H1 (cell line): ENCODE measurements around the gene ALKBH7. TPM values are rescaled to one million over a fixed set of nuclear protein-coding genes. Genes with fewer than 3 reads are reported as not detected.

ENCODE experiments used
- CTCF ChIA-PET: fragments of 300-600 bp; sonication (Branson Sonifier 250); formaldehyde crosslinking; loops from one replicate; lab custom pipeline; 2021; ENCODE audit not compliant: partially characterized antibody; lab: Charles Lee
- POLR2A ChIA-PET: fragments of 300-600 bp; sonication (Branson Sonifier 250); formaldehyde crosslinking; loops from one replicate; lab custom pipeline; 2021; ENCODE audit warnings: inconsistent platforms; ENCODE audit not compliant: partially characterized antibody; lab: Charles Lee
- DNase-seq, 2 experiments: peaks; one replicate each; pipeline versions ENCODE4 v3.0.0 to v3.0.0-alpha.2; 2010 to 2022; ENCODE audit warnings: low spot score in 2 of 2, low read depth in 1 of 2, mixed read lengths in 1 of 2
- FAIRE-seq: peaks from 2 replicates; lab custom pipeline; 2011; peaks lifted over from hg19 to GRCh38; lab: Jason Lieb, UNC
- H2AFZ ChIP-seq: 2 replicates; pipeline ENCODE4 v1.8.1; 2012; ENCODE audit warnings: low read length, inconsistent platforms
- H2AK5ac ChIP-seq: 2 replicates; pipeline ENCODE4 v1.6.1; 2013; ENCODE audit warnings: low read depth, low read length
- H2BK120ac ChIP-seq: replicated peaks from 2 replicates; pipeline ENCODE3; 2013; ENCODE audit warnings: low read depth, low read length, inconsistent platforms
- H2BK12ac ChIP-seq: 2 replicates; pipeline ENCODE4 v1.6.1; 2013; ENCODE audit warnings: low read depth, low read length
- H2BK15ac ChIP-seq: 2 replicates; pipeline ENCODE4 v1.6.1; 2013; ENCODE audit warnings: low read length
- H2BK20ac ChIP-seq: 2 replicates; pipeline ENCODE4 v1.6.1; 2013; ENCODE audit warnings: low read length
- H2BK5ac ChIP-seq: 2 replicates; pipeline ENCODE4 v1.6.1; 2013; ENCODE audit warnings: low read depth, low read length
- H3K14ac ChIP-seq: 2 replicates; pipeline ENCODE4 v1.6.1; 2013; ENCODE audit warnings: inconsistent platforms; ENCODE audit not compliant: insufficient read length
- H3K18ac ChIP-seq: 2 replicates; pipeline ENCODE4 v1.6.1; 2013; ENCODE audit warnings: low read length; ENCODE audit errors: extremely low read depth
- H3K23ac ChIP-seq: 2 replicates; pipeline ENCODE4 v1.6.1; 2013; ENCODE audit warnings: inconsistent platforms; ENCODE audit not compliant: insufficient read length
- H3K23me2 ChIP-seq: 2 replicates; pipeline ENCODE4 v1.6.1; 2013; ENCODE audit warnings: low read depth, low read length
- H3K27ac ChIP-seq: 2 replicates; pipeline ENCODE4 v1.6.1; 2011; ENCODE audit warnings: low read depth, low read length, inconsistent platforms
- H3K27me3 ChIP-seq, 4 experiments: replicated peaks in 1 of 4; 1 replicate in 1 of 4; 2 replicates in 3 of 4; pipeline versions ENCODE4 v1.6.1 to v1.8.1; 2011 to 2013; ENCODE audit warnings: low read length in 3 of 4, mild to moderate bottlenecking in 3 of 4, inconsistent platforms in 2 of 4, mixed read lengths in 2 of 4, moderate library complexity in 1 of 4; ENCODE audit not compliant: control insufficient read depth in 3 of 4, insufficient read depth in 3 of 4; ENCODE audit errors: extremely low read depth in 1 of 4
- H3K36me3 ChIP-seq, 4 experiments: 2 replicates each; pipeline versions ENCODE4 v1.6.1 to v1.8.1; 2011 to 2013; ENCODE audit warnings: mild to moderate bottlenecking in 4 of 4, low read length in 3 of 4, moderate library complexity in 2 of 4, control low read depth in 1 of 4, inconsistent platforms in 1 of 4; ENCODE audit not compliant: insufficient read depth in 4 of 4, control insufficient read depth in 2 of 4
- H3K4ac ChIP-seq: replicated peaks from 2 replicates; pipeline ENCODE3; 2013; ENCODE audit warnings: low read length, low read depth, mixed read lengths, inconsistent platforms; ENCODE audit not compliant: insufficient read length
- H3K4me1 ChIP-seq, 4 experiments: replicated peaks in 1 of 4; 1 replicate in 1 of 4; 2 replicates in 3 of 4; pipeline versions ENCODE4 v1.6.1 to v1.8.1; 2011 to 2013; ENCODE audit warnings: low read length in 3 of 4, inconsistent platforms in 2 of 4, mixed read lengths in 1 of 4; ENCODE audit not compliant: insufficient read depth in 4 of 4, control insufficient read depth in 3 of 4
- H3K4me2 ChIP-seq, 2 experiments: 2 replicates each; pipeline versions ENCODE4 v1.6.1 to v1.8.1; 2011 to 2013; ENCODE audit warnings: low read depth in 2 of 2, low read length in 2 of 2, control low read depth in 1 of 2, inconsistent platforms in 1 of 2, mild to moderate bottlenecking in 1 of 2; ENCODE audit not compliant: insufficient read depth in 1 of 2
- H3K4me3 ChIP-seq, 4 experiments: fragments of 200-600, 300-600 bp in 1 of 4; sonication (generic), shearing (Covaris generic), sonication (Bioruptor Twin) in 1 of 4; 2 replicates each; pipeline versions ENCODE4 v1.5.1 to v1.8.1; 2011 to 2016; ENCODE audit warnings: low read length in 4 of 4, low read depth in 3 of 4, control low read depth in 2 of 4, inconsistent platforms in 2 of 4, mild to moderate bottlenecking in 2 of 4, mixed read lengths in 1 of 4, moderate library complexity in 1 of 4; ENCODE audit not compliant: insufficient read depth in 2 of 4; ENCODE audit errors: extremely low read depth in 1 of 4
- H3K56ac ChIP-seq: replicated peaks from 2 replicates; pipeline ENCODE3; 2013; ENCODE audit warnings: low read depth, mild to moderate bottlenecking, mixed read lengths, low read length, inconsistent platforms; ENCODE audit not compliant: insufficient read length
- H3K79me1 ChIP-seq: 2 replicates; pipeline ENCODE4 v1.6.1; 2013; ENCODE audit warnings: low read depth, low read length, control low read depth
- H3K79me2 ChIP-seq, 2 experiments: 2 replicates each; pipeline versions ENCODE4 v1.6.1 to v1.8.1; 2012 to 2013; ENCODE audit warnings: low read length in 2 of 2, mild to moderate bottlenecking in 2 of 2, inconsistent platforms in 1 of 2; ENCODE audit not compliant: insufficient read depth in 2 of 2, control insufficient read depth in 1 of 2
- H3K9ac ChIP-seq, 4 experiments: replicated peaks in 1 of 4; 1 replicate in 1 of 4; 2 replicates in 3 of 4; pipeline versions ENCODE4 v1.6.1 to v1.8.1; 2011 to 2013; ENCODE audit warnings: low read depth in 3 of 4, low read length in 3 of 4, control low read depth in 2 of 4, mild to moderate bottlenecking in 2 of 4, moderate library complexity in 2 of 4, inconsistent platforms in 1 of 4; ENCODE audit errors: extremely low read depth in 1 of 4
- H3K9me3 ChIP-seq, 2 experiments: 2 replicates each; pipeline versions ENCODE4 v1.6.1 to v1.8.1; 2012 to 2013; ENCODE audit warnings: mild to moderate bottlenecking in 2 of 2, moderate library complexity in 2 of 2, control low read depth in 1 of 2, inconsistent platforms in 1 of 2, low read depth in 1 of 2, low read length in 1 of 2, mixed read lengths in 1 of 2; ENCODE audit not compliant: insufficient read depth in 2 of 2
- H4K20me1 ChIP-seq, 2 experiments: replicated peaks in 1 of 2; 2 replicates each; pipeline versions ENCODE3 to v1.8.1; 2011 to 2013; ENCODE audit warnings: inconsistent platforms in 2 of 2, low read length in 2 of 2, mild to moderate bottlenecking in 1 of 2; ENCODE audit not compliant: insufficient read depth in 2 of 2, control insufficient read depth in 1 of 2
- H4K5ac ChIP-seq: 2 replicates; pipeline ENCODE4 v1.6.1; 2013; ENCODE audit warnings: low read length, low read depth, mixed read lengths, inconsistent platforms; ENCODE audit not compliant: insufficient read length
- H4K8ac ChIP-seq: 2 replicates; pipeline ENCODE4 v1.8.0; 2013; ENCODE audit warnings: mild to moderate bottlenecking, moderate library complexity, low read length, inconsistent platforms; ENCODE audit not compliant: insufficient read depth; ENCODE audit errors: extremely low read depth
- H4K91ac ChIP-seq: replicated peaks from 2 replicates; pipeline ENCODE3; 2013; ENCODE audit warnings: low read length, mixed read lengths, inconsistent platforms; ENCODE audit not compliant: insufficient read length
- CTCF ChIP-seq, 3 experiments: IDR thresholded peaks; 1 replicate in 2 of 3; 2 replicates in 1 of 3; pipeline versions ENCODE4 v1.5.1 to v1.6.1; 2011; ENCODE audit warnings: low read length in 3 of 3, mild to moderate bottlenecking in 3 of 3, inconsistent platforms in 2 of 3, low read depth in 1 of 3, moderate library complexity in 1 of 3; ENCODE audit not compliant: insufficient read depth in 1 of 3; ENCODE audit errors: control extremely low read depth in 1 of 3
- NANOG ChIP-seq: IDR thresholded peaks from 2 replicates; pipeline ENCODE4 v1.6.1; 2011; ENCODE audit warnings: low read length, low read depth, mild to moderate bottlenecking, inconsistent platforms; ENCODE audit not compliant: insufficient read depth, poor library complexity, severe bottlenecking
- NRF1 ChIP-seq: IDR thresholded peaks from 2 replicates; pipeline ENCODE4 v1.6.1; 2011; ENCODE audit warnings: mild to moderate bottlenecking, low read depth, low read length, improper control_type of control experiment
- RXRA ChIP-seq: IDR thresholded peaks from 2 replicates; pipeline ENCODE4 v1.6.1; 2011; ENCODE audit warnings: low read depth, mild to moderate bottlenecking, low read length, moderate library complexity; ENCODE audit not compliant: insufficient read depth
- SAP30 ChIP-seq: fragments of 300-600 bp; sonication (generic); IDR thresholded peaks from 2 replicates; pipeline ENCODE4 v1.7.1; 2012; ENCODE audit warnings: low read length, moderate library complexity, mild to moderate bottlenecking, inconsistent platforms; ENCODE audit not compliant: insufficient read depth, insufficient replicate concordance
- SIN3A ChIP-seq, 2 experiments: IDR thresholded peaks in 1 of 2; conservative IDR thresholded peaks in 1 of 2; 2 replicates each; pipeline ENCODE4 v1.6.1; 2011 to 2012; ENCODE audit warnings: low read length in 2 of 2, improper control_type of control experiment in 1 of 2, low read depth in 1 of 2, mild to moderate bottlenecking in 1 of 2
- SP4 ChIP-seq: IDR thresholded peaks from 2 replicates; pipeline ENCODE4 v1.6.1; 2012; ENCODE audit warnings: low read length, inconsistent platforms
- TAF1 ChIP-seq: IDR thresholded peaks from 2 replicates; pipeline ENCODE4 v1.6.1; 2011; ENCODE audit warnings: mild to moderate bottlenecking, low read depth, low read length
- TAF7 ChIP-seq: optimal IDR thresholded peaks from 2 replicates; pipeline ENCODE3; 2011; ENCODE audit warnings: low read depth, mild to moderate bottlenecking, inconsistent platforms, low read length, moderate library complexity, borderline replicate concordance
- WGBS, 2 experiments: shearing (Covaris generic) in 1 of 2; methylation state at CpG; one replicate each; pipeline versions ENCODE4 v1.1.6 to v1.1.7; 2013 to 2015; ENCODE audit warnings: low lambda C conversion rate in 2 of 2, mixed read lengths in 2 of 2, inconsistent platforms in 1 of 2, low coverage in 1 of 2, missing lambda C conversion rate in 1 of 2; ENCODE audit not compliant: insufficient replicate concordance in 2 of 2, insufficient coverage in 1 of 2, insufficient read length in 1 of 2; ENCODE audit errors: extremely low coverage in 1 of 2, missing lambda C conversion rate in 1 of 2; 5-methylcytosine and 5-hydroxymethylcytosine counted together
- polyA plus RNA-seq, 7 experiments: library from polyadenylated mRNA; depleted of rRNA in 3 of 7; stranded (reverse) in 5 of 7; unstranded in 2 of 7; fragments of >200 nt in 5 of 7; fragments of 200-250 nt in 2 of 7; gene quantifications; 1 replicate in 5 of 7; 2 replicates in 1 of 7; 4 replicates in 1 of 7; pipeline versions ENCODE4 v1.2.1 to v1.2.3, GENCODE V29; 2011 to 2013; ENCODE audit warnings: missing spikeins in 2 of 7, mixed read lengths in 2 of 7
- total RNA-seq: library from RNA; stranded (reverse); fragmentation: NEBNext Ultra II Directional; extraction: Animal tissue kit (Norgen Biotek cat#: 25700); gene quantifications from 2 replicates; pipeline ENCODE4 v1.2.1, GENCODE V29; 2021

ALKBH7 gene
- total and polyA plus RNA-seq, 2 of the 8 experiments (the other 6 are each of a cell fraction or from before 2014, with no cell fraction given): 66.3 to 100 TPM

- Histone ChIP-seq H3K27ac (no peak overlapping the region), H2BK5ac (no peak overlapping the region), H3K4me1 (peaks cover 0 to 11% (median 7%) of the 10 kb centered on the region in 4 experiments; a peak in 5 of 7 replicates), H3K36me3 (peaks cover 12 to 32% (median 24%) of the 10 kb centered on the region in 4 experiments; a peak in 6 of 8 replicates), H4K91ac (no peak overlapping the region), H4K20me1 (peaks cover 0 to 6% of the 10 kb centered on the region in 2 experiments), H3K23me2 (peaks cover 4% of the 10 kb centered on the region; the same call in 1 of the 2 replicates), H3K79me1 (no peaks in the 10 kb centered on the region), H3K79me2 (no peaks in the 10 kb centered on the region), H3K4me3 (no peak overlapping the region), H2BK12ac (no peak overlapping the region), H2AFZ (no peak overlapping the region), H2BK120ac (no peak overlapping the region), H4K5ac (no peak overlapping the region), H3K23ac (no peak overlapping the region), H3K14ac (no peak overlapping the region), H3K4me2 (no peak overlapping the region), H3K56ac (no peak overlapping the region), H3K9me3 (peaks cover 5 to 11% of the 10 kb centered on the region in 2 experiments; a peak in 2 of 4 replicates), H3K18ac (no peak overlapping the region; the same call in 1 of the 2 replicates), H2BK15ac (no peak overlapping the region), H3K9ac (no peak overlapping the region), H2AK5ac (no peak overlapping the region), H2BK20ac (no peak overlapping the region), H4K8ac (no peak overlapping the region), H3K4ac (no peak overlapping the region), H3K27me3 (no peaks in the 10 kb centered on the region)
- ChIA-PET POLR2A (interaction anchor here (0.6 to 9.9 kb wide), 4 partner anchors 14 to 1074 kb away, joined by 3 to 81 read pairs (median 4); partner anchors contain the start of gene GTF2F1), CTCF (interaction anchor here (0.7 to 1.3 kb wide), 2 partner anchors 47 to 62 kb away, joined by 3 read pairs; no protein-coding TSS in a partner anchor)
- no peak for FAIRE-seq
- 87% methylated on average over 19 of the region's 19 CpGs; no CpG with 5 or more reads in 1 of the 2 experiments for WGBS, 2 experiments
- no peak for DNase-seq
- TF ChIP-seq NANOG (no peak), TAF1 (no peak), RXRA (no peak), SP4 (no peak), NRF1 (no peak), CTCF (IDR thresholded peaks at IDR 0.05; ENCODE audit: control extremely low read depth in 1 of 3, insufficient read depth in 1 of 3, low read depth in 1 of 3, low read length in 3 of 3) (no peak), SIN3A (conservative IDR thresholded peaks at IDR 0.05 in 1 of 2, IDR thresholded peaks at IDR 0.05 in 1 of 2; ENCODE audit: low read depth in 1 of 2, low read length in 2 of 2) (no peak), TAF7 (no peak), SAP30 (no peak)
Observed at GRCh38 chr19:6376512-6377190, 4.1 kb downstream of the ALKBH7 start.
